Measurements from ENCODE around the gene SECISBP2. TPM values are rescaled to one million over a fixed set of nuclear protein-coding genes. Genes with fewer than 3 reads are reported as not detected.

SECISBP2 gene
- polyA plus RNA-seq, 2 of the 4 experiments (the other 2 are of a cell fraction): 16.3 to 43.4 TPM

GRCh38 chr9:89363921-89364665 is 45.8 kb downstream of the SECISBP2 start:
- Histone ChIP-seq H3K9me3 (no peaks in the 10 kb centered on the region), H3K4me2 (no peak overlapping the region), H3K4me3 (no peak overlapping the region), H3K27ac (no peak overlapping the region), H3K4me1 (no peaks in the 10 kb centered on the region)
- ATAC-seq (no peak), DNase-seq (ENCODE audit: low read depth in 1 of 2, low spot score in 1 of 2) (no peak), FAIRE-seq (no peak)
- CTCF ChIA-PET: interaction anchor here (1.3 to 2.6 kb wide), 3 partner anchors 10 to 40 kb away, joined by 3 to 9 read pairs (median 4); no protein-coding TSS in a partner anchor
- no peak for TF ChIP-seq ELK1 (IDR thresholded peaks at IDR 0.05; ENCODE audit: low read depth, low read length)
- TF ChIP-seq NFE2L2 (conservative IDR thresholded peaks at IDR 0.05; ENCODE audit: low read length): no peak
- TF ChIP-seq NPAS2 (CRISPR knock-in tag; IDR thresholded peaks at IDR 0.05; ENCODE audit: borderline replicate concordance): no peak
- TF ChIP-seq HOXB13 (CRISPR knock-in tag; IDR thresholded peaks at IDR 0.05; ENCODE audit: low read depth): no peak
- no peak for TF ChIP-seq ATOH8 (CRISPR knock-in tag; IDR thresholded peaks at IDR 0.05; ENCODE audit: low read depth)
- TF ChIP-seq SREBF2 (IDR thresholded peaks at IDR 0.05): no peak
- no peak for TF ChIP-seq EHF (CRISPR knock-in tag; IDR thresholded peaks at IDR 0.05)
- no peak for TF ChIP-seq GATA3 (IDR thresholded peaks at IDR 0.05; ENCODE audit: borderline replicate concordance)
- no peak for TF ChIP-seq RNF2 (IDR thresholded peaks at IDR 0.05; ENCODE audit: borderline replicate concordance, low read depth)
- no peak for TF ChIP-seq JUNB (IDR thresholded peaks at IDR 0.05)
- no peak for TF ChIP-seq FOSB (CRISPR knock-in tag; IDR thresholded peaks at IDR 0.05)
- no peak for TF ChIP-seq RCOR1 (IDR thresholded peaks at IDR 0.05; ENCODE audit: low read depth, low read length)
- TF ChIP-seq RAD21 (conservative IDR thresholded peaks at IDR 0.05 in 1 of 2, IDR thresholded peaks at IDR 0.05 in 1 of 2): no peak
- no peak for TF ChIP-seq HDAC2 (IDR thresholded peaks at IDR 0.05)
- WGBS (ENCODE audit: missing lambda C conversion rate): 94% methylated on average over 9 of the region's 9 CpGs
- POLR2A ChIA-PET: no interaction called here

- CTCF ChIA-PET: interaction anchor here (1.3 kb wide), 1 partner anchor 11 kb away, joined by 4 read pairs; no protein-coding TSS in a partner anchor
Observed at GRCh38 chr9:89364666-89365531, 46.6 kb downstream of the SECISBP2 start.

More at GRCh38 chr9:89364666-89365531, 46.6 kb downstream of the SECISBP2 start:
- POLR2A ChIA-PET: no interaction called here
- ATAC-seq: peak in 1 of 2 experiments; percentile 11; a peak in 1 of 6 replicates
- WGBS (ENCODE audit: missing lambda C conversion rate): 89% methylated on average over 12 of the region's 17 CpGs
- TF ChIP-seq BHLHE40 (IDR thresholded peaks at IDR 0.05; ENCODE audit: low read depth, low read length) (no peak), HOXA7 (CRISPR knock-in tag; IDR thresholded peaks at IDR 0.05) (no peak), ATOH8 (CRISPR knock-in tag; IDR thresholded peaks at IDR 0.05; ENCODE audit: low read depth) (no peak), CHD2 (IDR thresholded peaks at IDR 0.05; ENCODE audit: low read length, partially characterized antibody) (no peak), POLR2AphosphoS2 (conservative IDR thresholded peaks at IDR 0.05; ENCODE audit: low read length) (no peak), ZFP36 (IDR thresholded peaks at IDR 0.05; ENCODE audit: borderline replicate concordance, partially characterized antibody) (no peak), HEYL (CRISPR knock-in tag; IDR thresholded peaks at IDR 0.05) (no peak), ZC3H11A (IDR thresholded peaks at IDR 0.05) (no peak), RCOR1 (IDR thresholded peaks at IDR 0.05; ENCODE audit: low read depth, low read length) (no peak), MAX (IDR thresholded peaks at IDR 0.05) (no peak), MAFK (IDR thresholded peaks at IDR 0.05; ENCODE audit: partially characterized antibody) (no peak), CEBPB (IDR thresholded peaks at IDR 0.05) (no peak), KDM1A (IDR thresholded peaks at IDR 0.05; ENCODE audit: low read depth) (no peak)
- H3K4me1 ChIP-seq: no peaks in the 10 kb centered on the region
- DNase-seq (ENCODE audit: low read depth in 1 of 2, low spot score in 1 of 2): no peak
- H3K4me2 ChIP-seq: no peak overlapping the region
- no peak for FAIRE-seq
- H3K27ac ChIP-seq: no peak overlapping the region
- H3K4me3 ChIP-seq: no peak overlapping the region
- H3K9me3 ChIP-seq: no peaks in the 10 kb centered on the region
